ENCODE results near the gene IL6R.
"Not testable (repeated sequence)": the region's sequence is repeated elsewhere in the genome, so short reads cannot be mapped to it uniquely, and the experiment has no call there.

Gene IL6R

DNA sequence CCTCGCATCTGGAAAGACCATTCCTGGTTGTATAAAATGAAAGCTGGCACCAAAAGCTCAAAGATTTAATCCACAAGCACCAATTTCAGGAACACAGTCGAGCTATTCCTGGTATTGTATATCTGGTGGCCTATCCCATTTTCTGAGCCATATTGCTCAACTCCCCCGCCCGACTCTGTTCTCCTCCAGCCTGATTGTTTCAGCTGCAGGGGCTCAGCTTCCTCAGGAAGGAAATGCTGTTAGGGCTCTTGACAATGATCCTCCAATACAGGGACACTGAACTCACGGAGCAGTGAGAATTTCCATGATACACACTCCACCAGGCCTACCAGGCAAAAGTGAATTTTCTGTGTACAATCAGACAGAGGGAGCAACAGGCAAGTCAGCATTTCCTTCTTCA is 80.0 kb downstream of the IL6R start:
- no peak for DNase-seq

DNA sequence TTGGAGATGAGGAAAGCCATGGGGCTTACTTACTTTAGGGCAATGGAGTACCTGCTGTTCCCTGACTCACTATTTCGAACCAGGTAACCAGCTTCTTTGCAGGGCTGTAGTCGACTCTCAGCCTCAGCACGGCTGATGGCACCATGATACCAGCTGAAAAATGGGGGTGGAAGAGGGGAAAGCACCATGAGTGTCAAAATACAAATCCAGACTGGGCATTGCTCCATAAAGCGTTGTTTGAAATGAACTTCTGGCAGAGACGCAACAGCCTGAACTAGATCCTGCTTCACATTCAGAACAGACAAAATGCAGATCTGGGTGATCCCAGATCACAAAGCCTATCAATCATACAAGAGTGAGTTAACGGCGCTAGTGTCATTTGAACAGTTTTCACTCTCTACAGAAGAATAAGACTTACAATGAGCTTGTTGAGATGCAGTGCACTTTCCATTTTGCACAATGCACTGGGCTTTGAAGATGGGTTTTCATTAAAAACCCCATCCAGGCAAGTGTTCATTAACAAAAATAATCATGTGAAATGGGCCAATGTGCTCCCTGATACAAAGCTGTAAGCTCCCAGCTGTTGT is 80.9 kb downstream of the IL6R start:
- no peak for DNase-seq

DNA sequence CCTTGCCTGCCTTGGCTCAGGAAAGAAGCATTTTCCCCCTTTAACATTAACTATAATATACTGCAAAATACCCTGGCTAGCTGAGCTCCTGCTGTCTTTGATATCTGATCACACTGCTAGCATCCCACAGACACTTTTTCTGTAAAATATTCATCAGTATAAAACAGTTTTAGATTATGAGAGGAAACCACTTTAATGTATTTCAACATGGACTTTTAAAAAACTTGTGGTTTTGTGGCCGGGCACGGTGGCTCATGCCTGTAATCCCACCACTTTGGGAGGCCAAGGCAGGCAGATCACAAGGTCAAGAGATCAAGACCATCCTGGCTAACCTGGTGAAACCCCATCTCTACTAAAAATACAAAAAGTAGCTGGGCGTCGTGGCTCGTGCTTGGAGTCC is 81.6 kb downstream of the IL6R start:
- not testable (repeated sequence) for DNase-seq

DNA sequence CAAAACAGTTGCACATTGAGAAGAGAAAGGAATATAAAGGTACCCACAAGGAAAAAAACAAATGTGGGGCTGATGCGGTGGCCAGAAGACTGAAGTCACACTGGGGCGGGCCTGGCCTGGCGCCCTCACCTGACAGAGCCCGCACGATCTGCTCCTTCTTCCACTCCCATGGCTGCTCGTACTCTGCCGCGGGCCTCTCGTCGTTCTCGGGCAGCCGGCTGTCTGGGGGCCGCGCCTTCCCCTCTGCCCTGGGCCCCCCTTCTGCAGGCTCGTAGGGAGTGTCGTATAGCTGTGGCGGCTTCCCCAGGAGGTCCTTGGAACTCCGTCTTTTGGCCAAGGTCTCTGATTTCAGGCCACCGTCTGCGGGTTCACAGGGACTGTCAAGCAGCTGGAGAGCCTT is 83.8 kb downstream of the IL6R start:
- no peak for DNase-seq

DNA sequence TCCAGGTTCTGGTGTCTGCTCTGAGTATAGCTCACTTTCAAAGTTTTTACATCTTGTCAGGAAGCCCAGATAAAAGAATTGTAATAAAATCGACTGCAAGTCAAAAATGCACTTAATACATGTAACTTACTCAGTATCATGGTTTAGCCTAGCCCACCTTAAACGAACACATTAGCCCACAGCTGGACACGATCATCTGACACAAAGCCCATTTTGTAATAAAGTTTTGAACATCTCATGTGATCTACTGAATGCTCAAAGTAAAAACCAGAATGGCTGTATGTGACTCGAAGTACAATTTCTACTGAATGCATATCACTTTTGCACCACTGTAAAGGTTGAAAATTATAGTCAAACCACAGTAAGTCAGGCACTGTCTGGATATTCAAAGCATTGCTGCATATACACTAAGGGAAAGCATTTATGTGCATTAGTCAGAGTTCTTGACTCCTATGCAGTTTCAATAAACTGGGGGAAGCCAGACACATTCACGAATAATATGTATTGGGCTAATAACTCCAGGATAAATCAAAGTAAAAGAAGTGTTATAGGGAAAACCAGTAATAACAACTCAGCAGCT is 84.6 kb downstream of the IL6R start:
- no peak for DNase-seq

DNA sequence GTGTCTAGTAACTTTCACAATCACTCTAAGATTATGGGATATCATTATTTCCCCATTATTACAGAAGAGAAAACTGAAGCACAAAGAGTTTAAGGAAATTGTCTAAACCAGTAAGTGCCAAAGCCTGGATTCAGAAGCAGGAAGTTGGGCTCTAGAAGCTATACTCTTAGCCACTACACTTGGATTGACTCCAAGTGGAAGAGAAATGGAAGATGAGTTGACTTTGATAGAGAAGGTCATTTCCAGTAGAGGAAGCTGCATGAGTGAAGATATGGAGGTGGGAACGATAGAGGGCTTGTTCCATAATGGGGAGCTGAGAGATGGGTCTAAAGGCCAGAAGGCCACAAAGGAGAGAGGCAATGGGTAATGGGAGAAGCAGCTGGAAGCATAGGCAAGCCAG is 85.2 kb downstream of the IL6R start:
- no peak for DNase-seq

DNA sequence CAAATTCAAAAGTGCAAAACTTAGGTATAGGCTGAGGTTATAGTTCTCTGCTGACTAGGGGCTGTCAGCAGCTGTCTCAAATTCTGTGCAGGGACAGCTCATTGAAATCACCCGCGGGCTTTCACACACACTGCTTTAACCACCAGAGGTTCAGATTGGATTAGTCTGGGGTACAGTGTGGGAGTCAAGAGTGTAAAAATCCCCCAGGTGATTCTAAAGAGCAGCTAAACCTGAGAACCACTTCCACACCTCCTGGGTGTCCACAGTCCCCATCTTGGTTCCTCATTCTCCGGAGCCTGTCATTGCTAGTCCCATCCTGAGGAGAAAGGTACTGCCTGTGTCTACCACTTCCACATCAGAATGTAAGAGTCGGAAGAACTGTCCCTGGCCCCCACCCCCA is 87.0 kb downstream of the IL6R start:
- DNase-seq: no peak

DNA sequence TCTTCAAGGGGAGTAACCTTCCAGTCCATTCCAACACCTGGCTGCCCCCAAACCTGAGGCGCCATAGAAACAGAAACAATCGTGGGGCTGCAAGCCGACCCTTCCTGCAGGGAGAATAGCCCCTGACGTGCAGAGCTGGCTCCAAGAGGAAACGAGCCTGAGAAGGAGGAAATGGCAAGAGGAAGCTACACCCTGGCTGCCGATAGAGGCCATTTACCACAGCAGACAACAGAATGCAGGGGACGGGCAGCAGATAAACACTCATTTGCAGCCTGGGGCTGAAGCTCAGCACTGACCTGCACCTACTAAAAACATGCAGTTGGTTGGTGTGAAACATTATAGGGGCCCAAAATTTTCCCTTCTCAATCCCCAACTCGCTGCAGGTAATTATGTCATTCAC is 88.1 kb downstream of the IL6R start:
- no peak for DNase-seq

DNA sequence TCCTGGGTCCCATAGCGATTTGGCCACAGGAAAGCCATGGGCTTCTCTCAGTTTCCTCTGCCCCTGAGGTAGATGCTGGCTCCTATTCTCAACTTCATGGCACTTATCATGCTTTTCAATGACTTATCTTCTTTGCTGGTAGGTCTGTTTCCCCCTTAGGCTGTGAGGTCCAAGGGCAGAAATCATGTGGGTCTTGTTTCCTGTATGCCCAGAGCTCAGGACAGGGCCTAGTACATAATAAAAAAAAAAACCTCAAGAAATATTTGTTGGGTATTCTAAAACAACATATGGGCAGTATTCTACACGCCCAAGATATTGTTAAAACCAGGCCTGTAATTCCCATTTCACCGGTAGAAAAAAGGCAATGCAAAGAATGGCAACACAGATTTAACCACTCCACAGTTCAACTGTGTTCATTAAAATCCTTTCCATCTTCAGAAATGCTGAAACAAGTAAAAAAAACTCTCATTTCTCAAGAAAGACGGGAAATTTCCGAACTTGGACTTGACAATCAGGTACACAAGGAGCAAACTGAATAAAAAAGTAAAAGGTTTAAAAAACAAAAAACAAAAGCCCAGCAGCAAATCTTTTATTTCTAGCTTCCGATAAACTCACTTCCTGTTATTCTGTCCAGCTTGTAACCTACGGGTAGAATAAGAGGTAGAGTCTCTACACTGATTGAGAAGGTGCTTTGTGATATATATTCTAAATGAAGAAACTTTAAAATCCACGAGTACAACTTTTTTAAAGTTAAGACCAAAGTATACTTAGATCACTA is 90.5 kb downstream of the IL6R start:
- DNase-seq: no peak

DNA sequence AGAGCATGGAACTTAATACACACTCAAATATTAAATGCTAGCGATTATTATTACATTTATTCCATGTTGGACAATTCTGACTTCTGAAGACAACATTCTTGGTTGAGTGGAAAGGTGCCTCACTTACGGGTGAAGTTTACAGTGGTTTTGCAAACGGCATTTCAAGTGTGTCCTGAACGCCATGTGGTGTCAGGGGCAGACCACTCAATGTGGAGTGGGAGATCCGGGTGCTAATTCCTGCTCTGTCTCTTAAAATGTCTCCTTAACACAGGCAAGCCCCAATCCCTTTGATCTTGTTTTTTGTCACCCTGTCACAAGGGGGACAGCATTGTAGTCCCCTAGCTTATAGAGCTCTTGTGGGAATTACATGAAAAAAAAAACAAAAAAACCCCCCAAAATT is 91.2 kb downstream of the IL6R start:
- DNase-seq: no peak

DNA sequence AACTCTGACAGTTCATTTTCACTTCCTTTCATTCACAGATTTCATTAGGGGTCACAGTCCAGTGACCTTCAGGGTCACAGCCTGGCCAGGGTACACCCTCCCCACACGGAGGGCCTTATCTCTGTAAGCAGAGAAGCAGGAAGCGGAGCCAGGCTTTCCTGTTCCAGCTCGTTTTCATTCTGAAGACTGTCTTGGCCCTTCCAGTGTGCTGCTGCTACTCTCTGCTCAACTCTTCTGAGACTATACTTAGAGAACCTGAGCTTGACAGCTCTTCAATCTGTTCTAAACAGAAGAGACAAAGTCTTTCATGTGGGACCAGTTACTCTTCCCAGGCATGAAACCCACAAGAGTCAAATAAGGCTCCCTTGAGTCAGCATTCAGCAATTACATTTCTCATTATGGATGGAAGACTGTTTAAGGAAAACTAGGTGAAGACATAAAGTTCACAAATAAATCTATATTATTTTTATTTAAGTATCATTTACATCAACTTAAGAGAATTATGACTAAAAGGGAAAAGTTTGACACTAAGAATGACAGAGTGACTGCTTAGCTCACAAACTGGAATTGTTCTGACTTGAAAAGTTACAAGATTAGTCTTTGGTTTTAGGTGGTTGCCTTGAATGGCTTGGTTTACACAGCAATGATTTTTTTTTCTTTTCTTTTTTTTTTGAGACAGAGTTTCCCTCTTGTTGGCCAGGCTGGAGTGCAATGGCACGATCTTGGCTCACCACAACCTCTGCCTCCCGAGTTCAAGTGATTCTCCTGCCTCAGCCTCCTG is 92.1 kb downstream of the IL6R start:
- no peak for DNase-seq

DNA sequence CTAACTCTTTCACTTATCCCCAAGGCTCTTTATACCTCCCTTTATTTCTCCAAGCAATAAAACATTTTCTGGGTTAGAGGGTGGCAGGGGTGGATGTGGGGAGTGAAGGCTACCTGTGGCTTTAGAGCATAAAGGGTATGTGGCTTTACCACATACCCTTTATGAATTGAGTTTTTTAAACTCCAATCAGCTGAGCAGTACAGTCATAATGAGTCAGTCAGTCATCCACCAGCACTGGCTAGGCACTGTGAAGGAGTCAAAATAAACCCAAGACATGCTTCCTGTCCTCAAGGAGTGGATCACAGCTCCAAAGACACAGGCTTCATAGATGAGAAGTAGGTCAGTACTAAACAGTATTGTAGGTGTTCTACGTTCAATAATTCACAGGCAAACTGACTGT is 94.3 kb downstream of the IL6R start:
- DNase-seq: no peak

DNA sequence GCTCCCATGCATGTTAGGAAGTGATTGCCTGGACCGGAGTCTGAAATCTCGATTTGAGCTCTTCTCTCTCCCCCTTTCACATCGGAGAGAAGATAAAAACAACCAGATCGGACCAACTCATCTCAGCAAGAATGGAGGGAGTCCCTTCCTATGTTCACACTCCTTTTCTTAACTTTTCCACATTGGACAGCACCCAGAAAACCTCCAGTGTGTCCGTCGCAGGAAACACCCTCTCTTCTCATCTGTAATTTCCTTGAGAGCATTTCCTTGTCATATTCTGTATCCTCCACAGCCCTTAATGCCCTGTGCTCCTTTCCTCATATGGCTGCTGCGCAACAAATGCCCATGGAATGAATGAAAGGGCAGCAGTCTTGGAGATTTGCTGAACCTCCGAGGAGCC is 95.4 kb downstream of the IL6R start:
- DNase-seq: no peak

DNA sequence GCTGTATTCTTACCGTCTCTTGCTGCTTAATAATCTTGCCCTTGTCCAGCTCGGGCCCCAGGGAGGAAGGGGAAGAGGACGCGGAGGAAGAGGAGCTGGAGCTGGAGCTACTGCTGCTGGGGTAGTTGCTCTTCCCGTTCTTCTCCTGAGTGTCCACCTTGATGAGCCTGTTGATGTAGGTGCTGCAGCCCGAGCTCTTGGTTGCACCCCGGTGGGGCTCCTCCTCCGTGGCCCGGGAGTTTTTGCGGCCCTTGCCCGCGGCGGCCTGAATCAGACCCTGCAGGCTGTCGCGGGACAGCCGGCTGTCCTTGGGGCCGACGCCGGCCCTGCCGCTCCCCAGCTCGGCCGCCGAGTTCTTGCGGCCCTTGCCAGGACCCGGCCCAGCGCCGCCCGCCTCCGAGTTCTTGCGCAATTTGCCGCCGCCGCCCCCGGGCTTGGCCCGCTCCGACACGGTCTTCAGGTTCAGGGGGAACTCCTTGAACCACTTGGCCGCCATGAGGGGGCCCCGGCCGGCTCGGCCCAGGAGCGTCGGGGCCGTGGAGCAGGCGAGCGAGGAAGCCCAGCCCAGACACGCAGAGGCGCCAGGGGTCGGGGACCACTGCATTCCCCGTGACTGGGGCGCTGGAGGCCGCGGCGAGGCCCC is 96.4 kb downstream of the IL6R start:
- no peak for DNase-seq

DNA sequence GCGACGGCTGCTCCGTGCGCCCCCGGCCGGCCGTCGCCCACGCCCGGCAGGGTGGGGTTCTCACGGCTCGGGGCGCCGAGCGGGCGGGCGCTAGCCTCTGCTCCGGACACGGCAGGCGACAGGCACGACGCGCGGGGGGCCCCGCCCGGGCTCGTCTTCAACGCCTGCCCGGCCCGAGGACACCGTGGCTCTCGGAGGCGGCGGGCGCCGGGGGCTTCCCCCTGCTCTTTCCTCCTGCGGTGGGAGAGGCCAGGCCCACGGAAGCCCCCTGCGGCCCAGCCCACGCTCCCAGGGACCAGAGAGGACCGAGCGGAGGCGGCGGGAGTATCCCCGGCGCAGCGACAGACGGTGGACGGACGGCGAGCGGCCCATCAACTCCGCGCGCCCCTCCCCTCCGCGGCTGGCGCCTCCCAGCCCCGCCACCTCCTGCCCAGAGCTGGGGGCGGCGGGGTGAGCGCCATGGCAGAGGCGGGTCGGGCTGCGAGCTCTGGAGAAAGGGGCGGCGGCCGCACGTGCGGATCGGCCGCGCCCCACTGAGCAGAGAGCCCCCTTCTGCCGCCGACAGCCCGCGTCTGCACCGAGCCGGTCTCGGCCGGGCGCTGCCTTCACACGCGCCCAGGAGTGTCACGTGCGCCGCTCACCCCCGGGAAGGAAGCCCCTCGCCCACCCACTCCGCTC is 97.1 kb downstream of the IL6R start, which contains the start of the genes SHE and TDRD10:
SHE (minus strand) TSS at position 347 of the 678 bp plus-strand sequence. CDS start 386 bp downstream, outside the sequence.
TDRD10 (plus strand) TSS at position 154 of the 678 bp plus-strand sequence. CDS start 4,685 bp downstream, outside the sequence.
- no peak for DNase-seq

DNA sequence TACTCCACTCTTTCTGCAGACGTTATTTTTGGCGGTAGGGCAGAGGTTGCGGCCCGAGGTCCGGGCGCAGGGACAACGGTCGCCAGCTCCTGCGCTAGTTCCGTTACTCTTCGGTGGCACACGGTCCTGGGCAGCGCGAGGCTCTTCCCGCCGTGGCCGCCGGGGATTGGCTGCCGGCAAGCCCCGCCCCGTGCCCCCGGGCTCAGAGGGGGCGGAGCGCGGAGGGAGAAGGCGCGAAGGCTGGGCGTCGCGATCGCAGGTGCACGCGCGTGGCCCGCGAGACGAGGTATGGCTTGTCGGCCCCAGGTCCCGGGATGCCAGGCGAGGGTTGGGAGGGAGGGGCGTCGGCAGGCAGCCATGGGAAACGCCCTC is 97.6 kb downstream of the IL6R start:
- no peak for DNase-seq

DNA sequence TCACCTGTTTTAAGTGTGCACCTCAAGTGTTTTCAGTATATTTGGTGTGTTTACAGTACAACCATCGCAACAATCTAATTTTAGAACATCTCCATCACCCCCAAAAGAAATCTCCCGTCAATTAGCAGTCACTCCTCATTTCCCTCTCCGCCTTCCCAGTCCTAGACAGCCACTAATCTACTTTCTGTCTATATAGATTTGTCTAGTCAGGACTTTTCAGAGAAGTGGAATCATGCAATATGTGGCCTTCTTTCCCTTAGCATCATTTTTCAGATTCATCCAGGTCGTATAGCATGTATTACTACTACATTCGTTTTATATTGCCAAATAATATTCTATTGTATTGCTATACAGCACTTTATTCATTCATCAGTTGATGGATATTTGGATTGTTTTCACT is 98.8 kb downstream of the IL6R start:
- no peak for DNase-seq

DNA sequence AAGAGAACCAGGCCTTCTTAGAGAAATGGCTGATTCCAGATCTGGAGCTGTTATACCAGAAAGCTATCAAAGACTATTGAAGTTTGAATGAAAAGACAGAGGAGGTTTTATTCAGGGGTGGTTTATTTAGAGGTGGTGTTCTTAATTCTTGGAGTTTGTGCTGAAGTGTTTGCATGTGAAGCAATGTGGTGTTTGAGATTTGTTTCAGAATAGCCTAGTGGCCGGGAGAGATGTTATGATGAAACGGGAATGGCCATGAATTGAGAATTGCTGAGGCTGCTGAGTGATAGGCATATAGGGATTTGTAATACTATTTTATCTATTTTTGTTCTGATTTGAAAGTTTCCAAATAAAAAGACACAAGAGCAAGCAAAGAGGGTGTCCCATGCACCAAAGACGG is 107.6 kb downstream of the IL6R start:
- no peak for DNase-seq

DNA sequence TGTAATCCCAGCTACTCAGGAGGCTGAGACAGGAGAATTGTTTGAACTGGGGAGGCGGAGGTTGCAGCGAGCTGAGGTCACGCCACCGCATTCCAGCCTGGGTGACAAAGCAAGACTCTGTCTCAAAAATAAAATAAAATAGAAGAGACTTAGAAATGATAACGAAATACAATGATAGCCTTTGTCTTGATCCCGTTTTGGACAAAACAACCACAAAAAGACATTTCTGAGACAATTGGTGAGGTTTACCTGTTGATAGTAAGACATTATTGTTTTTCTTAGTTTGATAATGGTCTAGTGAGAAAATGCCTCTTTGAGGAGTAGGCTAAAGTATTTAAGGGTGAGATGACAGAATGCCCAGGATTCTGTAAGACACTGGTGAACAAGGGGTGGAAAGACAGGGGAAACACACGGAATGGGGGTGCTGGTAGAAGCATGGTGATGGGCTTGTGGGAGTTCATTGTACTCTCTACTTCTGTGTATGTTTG is 109.0 kb downstream of the IL6R start:
- DNase-seq: no peak

DNA sequence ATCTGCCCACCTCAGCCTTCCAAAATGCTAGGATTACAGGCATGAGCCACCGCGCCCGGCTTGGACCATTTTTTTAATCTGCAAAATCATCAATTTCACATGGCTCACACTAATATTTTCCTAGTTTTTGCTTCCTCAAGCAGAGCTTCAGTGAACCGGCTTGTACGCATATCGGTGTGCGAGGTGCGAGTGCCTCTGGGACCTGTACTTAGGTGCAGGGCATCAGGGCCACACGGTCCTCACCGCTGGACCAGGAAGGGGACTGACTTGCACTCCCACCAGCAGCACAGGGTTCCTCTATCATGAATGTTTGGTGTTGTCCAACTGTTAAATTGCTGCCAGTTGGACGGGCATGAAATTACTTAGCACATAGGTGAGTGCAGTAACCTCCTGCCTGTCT is 112.5 kb downstream of the IL6R start:
- DNase-seq: no peak
